ENCODE measurements around the gene PRSS37.

DNA sequence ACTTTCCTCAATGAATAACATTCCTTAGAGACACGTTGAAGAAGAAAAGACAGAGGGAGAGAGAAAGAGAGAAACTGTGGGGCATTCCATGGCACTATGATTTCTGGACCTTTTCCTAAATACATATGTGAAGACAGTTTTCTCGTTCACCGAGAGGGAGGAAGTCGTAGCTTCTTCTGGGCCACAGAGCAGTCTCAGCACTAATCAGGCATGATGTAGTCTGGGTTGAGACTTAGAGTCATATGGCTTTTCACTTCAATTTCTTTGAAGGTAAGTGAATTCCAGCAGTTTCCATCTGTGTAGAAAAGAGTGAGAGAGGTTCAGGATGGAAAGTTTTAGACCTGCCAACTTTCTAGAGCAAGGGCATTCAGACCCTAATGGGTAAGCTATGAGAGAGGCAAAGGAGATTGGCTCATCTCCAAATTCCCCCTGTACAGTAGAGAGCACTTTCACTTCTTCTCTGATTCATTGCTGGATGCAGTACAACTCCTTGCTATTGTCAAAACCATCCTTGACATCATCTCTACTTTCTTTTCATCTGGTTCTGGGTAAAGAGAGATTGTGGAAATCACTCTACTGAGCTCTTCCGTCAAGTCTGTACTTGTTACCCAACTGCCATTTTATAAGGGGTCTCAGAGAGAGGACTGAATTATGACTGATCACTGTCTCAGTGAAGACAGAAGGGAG, 43.4 kb upstream of the PRSS37 start:
- TF ChIP-seq, protein P1, sequence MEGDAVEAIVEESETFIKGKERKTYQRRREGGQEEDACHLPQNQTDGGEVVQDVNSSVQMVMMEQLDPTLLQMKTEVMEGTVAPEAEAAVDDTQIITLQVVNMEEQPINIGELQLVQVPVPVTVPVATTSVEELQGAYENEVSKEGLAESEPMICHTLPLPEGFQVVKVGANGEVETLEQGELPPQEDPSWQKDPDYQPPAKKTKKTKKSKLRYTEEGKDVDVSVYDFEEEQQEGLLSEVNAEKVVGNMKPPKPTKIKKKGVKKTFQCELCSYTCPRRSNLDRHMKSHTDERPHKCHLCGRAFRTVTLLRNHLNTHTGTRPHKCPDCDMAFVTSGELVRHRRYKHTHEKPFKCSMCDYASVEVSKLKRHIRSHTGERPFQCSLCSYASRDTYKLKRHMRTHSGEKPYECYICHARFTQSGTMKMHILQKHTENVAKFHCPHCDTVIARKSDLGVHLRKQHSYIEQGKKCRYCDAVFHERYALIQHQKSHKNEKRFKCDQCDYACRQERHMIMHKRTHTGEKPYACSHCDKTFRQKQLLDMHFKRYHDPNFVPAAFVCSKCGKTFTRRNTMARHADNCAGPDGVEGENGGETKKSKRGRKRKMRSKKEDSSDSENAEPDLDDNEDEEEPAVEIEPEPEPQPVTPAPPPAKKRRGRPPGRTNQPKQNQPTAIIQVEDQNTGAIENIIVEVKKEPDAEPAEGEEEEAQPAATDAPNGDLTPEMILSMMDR (IDR thresholded peaks at IDR 0.05): no peak
- no peak for TF ChIP-seq EZH2 (IDR thresholded peaks at IDR 0.05; ENCODE audit: borderline replicate concordance, insufficient read depth, low read depth, low read length, poor library complexity, severe bottlenecking)

All from B cell (primary cell).